NOMO-1 (cell line): Measurements from ENCODE around the gene N4BP2L2.

Experiments used
- DNase-seq, 2 experiments: peaks; one replicate each; lab custom pipeline; 2025; ENCODE audit not compliant: unreplicated experiment in 2 of 2; lab: John Stamatoyannopoulos, UW

Gene N4BP2L2

GRCh38 chr13:32383836-32384618 is 154.6 kb downstream of the N4BP2L2 start:
- no peak for DNase-seq
